22Rv1 (cell line): Measurements from ENCODE around the gene MT1F.

Source experiments
- ZFX ChIP-seq: fragments of 450-650 bp; IDR thresholded peaks from 2 replicates; pipeline ENCODE4 v1.6.1; 2017; ENCODE audit warnings: antibody characterized with exemption, borderline replicate concordance
- TF ChIP-seq, protein P1 (sequence below): fragments of 450-650 bp; IDR thresholded peaks from 2 replicates; pipeline ENCODE4 v1.5.1; 2017; ENCODE audit warnings: mild to moderate bottlenecking

GRCh38 chr16:56610609-56611111 lies 47.1 kb upstream of the MT1F start:
- TF ChIP-seq, protein P1, sequence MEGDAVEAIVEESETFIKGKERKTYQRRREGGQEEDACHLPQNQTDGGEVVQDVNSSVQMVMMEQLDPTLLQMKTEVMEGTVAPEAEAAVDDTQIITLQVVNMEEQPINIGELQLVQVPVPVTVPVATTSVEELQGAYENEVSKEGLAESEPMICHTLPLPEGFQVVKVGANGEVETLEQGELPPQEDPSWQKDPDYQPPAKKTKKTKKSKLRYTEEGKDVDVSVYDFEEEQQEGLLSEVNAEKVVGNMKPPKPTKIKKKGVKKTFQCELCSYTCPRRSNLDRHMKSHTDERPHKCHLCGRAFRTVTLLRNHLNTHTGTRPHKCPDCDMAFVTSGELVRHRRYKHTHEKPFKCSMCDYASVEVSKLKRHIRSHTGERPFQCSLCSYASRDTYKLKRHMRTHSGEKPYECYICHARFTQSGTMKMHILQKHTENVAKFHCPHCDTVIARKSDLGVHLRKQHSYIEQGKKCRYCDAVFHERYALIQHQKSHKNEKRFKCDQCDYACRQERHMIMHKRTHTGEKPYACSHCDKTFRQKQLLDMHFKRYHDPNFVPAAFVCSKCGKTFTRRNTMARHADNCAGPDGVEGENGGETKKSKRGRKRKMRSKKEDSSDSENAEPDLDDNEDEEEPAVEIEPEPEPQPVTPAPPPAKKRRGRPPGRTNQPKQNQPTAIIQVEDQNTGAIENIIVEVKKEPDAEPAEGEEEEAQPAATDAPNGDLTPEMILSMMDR, result no peak
- no peak for TF ChIP-seq ZFX
